SK-N-DZ (cell line): ENCODE data around the gene DCXR. TPM values are rescaled to one million over a fixed set of nuclear protein-coding genes. Genes with fewer than 3 reads are reported as not detected.

Experiments
- DNase-seq: peaks from one replicate; pipeline ENCODE4 v3.0.0-alpha.2; 2015; ENCODE audit warnings: low spot score
- polyA plus RNA-seq, 2 experiments: library from polyadenylated mRNA; depleted of rRNA; stranded (reverse); fragments of >200 nt; gene quantifications; 2 replicates each; pipeline ENCODE4 v1.2.3, GENCODE V29; 2014

The DCXR gene
- 228 and 312 TPM in 2 replicates for polyA plus RNA-seq (2014; cell fraction: cytosol; rRNA removed)
- polyA plus RNA-seq (2014; cell fraction: nucleus; rRNA removed): 357 and 359 TPM in 2 replicates

- peak; percentile 99 for DNase-seq
Measured at GRCh38 chr17:82037092-82037888, at the start of gene DCXR. Gene DCXR, minus strand, starts transcription at chr17:82037697. Its CDS starts 15 bp downstream, at chr17:82037682.

GRCh38 chr17:82085931-82086764 lies 48.7 kb upstream of the DCXR start:
- no peak for DNase-seq

GRCh38 chr17:82085031-82085861 lies 47.7 kb upstream of the DCXR start:
- DNase-seq: no peak

- no peak for DNase-seq
Measured at GRCh38 chr17:82084373-82085030, 47.0 kb upstream of the DCXR start.

GRCh38 chr17:82083533-82084359 lies 46.2 kb upstream of the DCXR start:
- no peak for DNase-seq

- DNase-seq: no peak
Measured at GRCh38 chr17:82083009-82083408, 45.5 kb upstream of the DCXR start.

GRCh38 chr17:82082456-82082855 lies 45.0 kb upstream of the DCXR start:
- DNase-seq: no peak

- DNase-seq: no peak
Measured at GRCh38 chr17:82081966-82082365, 44.5 kb upstream of the DCXR start.

- DNase-seq: no peak
Measured at GRCh38 chr17:82081546-82081945, 44.0 kb upstream of the DCXR start.

- no peak for DNase-seq
Measured at GRCh38 chr17:82080789-82081464, 43.4 kb upstream of the DCXR start.

GRCh38 chr17:82080048-82080788 lies 42.7 kb upstream of the DCXR start:
- DNase-seq: no peak

- no peak for DNase-seq
Measured at GRCh38 chr17:82079001-82079677, 41.6 kb upstream of the DCXR start.

GRCh38 chr17:82078433-82078832 lies 40.9 kb upstream of the DCXR start:
- DNase-seq: no peak

GRCh38 chr17:82077617-82078358 lies 40.3 kb upstream of the DCXR start:
- DNase-seq: no peak

GRCh38 chr17:82076785-82077591 lies 39.5 kb upstream of the DCXR start:
- DNase-seq: no peak

GRCh38 chr17:82076018-82076784 lies 38.7 kb upstream of the DCXR start:
- no peak for DNase-seq
